Measurements from ENCODE around the gene GPR52. TPM values are rescaled to one million over a fixed set of nuclear protein-coding genes. Genes with fewer than 3 reads are reported as not detected.
A peak's percentile ranks its signal among the peaks of the same experiment; 100 is the strongest.

Gene GPR52
- total and polyA plus RNA-seq, 2 of the 13 experiments (the other 11 are each of a cell fraction or from before 2014, with no cell fraction given) = 0.25 to 1.5 TPM

- H3K79me2 ChIP-seq (ENCODE audit: insufficient read depth, low read length) = no peaks in the 10 kb centered on the region
- DNase-seq (ENCODE audit: low spot score) = no peak
- intact Hi-C loops (cut with micrococcal nuclease; ENCODE audit: unreplicated experiment) = no loop called here
- in situ Hi-C loops (cut with HindIII; ENCODE audit: extremely low pct_ligation_motif_present, low pct_unique_long_range_greater_than_20kb) = no loop called here
- H3K27ac ChIP-seq (ENCODE audit: extremely low read length, insufficient read depth, low read length) = no peak overlapping the region
- no peaks in the 10 kb centered on the region for H3K4me1 ChIP-seq (ENCODE audit: insufficient read depth, low read length)
- BruUV-seq (replicated peaks) = no TSS peak
- H3K9ac ChIP-seq (ENCODE audit: insufficient read depth, low read depth, low read length) = no peak overlapping the region
- H3K27me3 ChIP-seq (ENCODE audit: control insufficient read depth in 1 of 2, insufficient read depth in 2 of 2, low read length in 2 of 2) = no peaks in the 10 kb centered on the region
- no peak overlapping the region for H2AFZ ChIP-seq (ENCODE audit: low read length)
- no peaks in the 10 kb centered on the region for H3K9me3 ChIP-seq (ENCODE audit: low read length)
- no peaks in the 10 kb centered on the region for H3K36me3 ChIP-seq (replicated peaks in 1 of 2; ENCODE audit: control insufficient read depth in 1 of 2, insufficient read depth in 2 of 2, low read length in 2 of 2)
- no peak overlapping the region for H3K4me2 ChIP-seq (ENCODE audit: low read depth, low read length)
- ChIA-PET CTCF (ENCODE audit: low intra/inter-chr PET ratio, low total read pairs) (no interaction called here), POLR2A (no interaction called here)
- FAIRE-seq = no peak
- H4K20me1 ChIP-seq (ENCODE audit: insufficient read depth, low read length) = no peaks in the 10 kb centered on the region
- no peak overlapping the region for H3K4me3 ChIP-seq (replicated peaks in 1 of 3; ENCODE audit: insufficient read depth in 1 of 3, low read depth in 2 of 3, low read length in 3 of 3)
- TF ChIP-seq RCOR2 (CRISPR knock-in tag; IDR thresholded peaks at IDR 0.05) (no peak), CENPX (CRISPR knock-in tag; IDR thresholded peaks at IDR 0.05) (no peak), MEIS1 (CRISPR knock-in tag; IDR thresholded peaks at IDR 0.05; ENCODE audit: borderline replicate concordance) (no peak), ONECUT2 (CRISPR knock-in tag; IDR thresholded peaks at IDR 0.05) (no peak), PITX1 (CRISPR knock-in tag; IDR thresholded peaks at IDR 0.05) (no peak), MAFK (conservative IDR thresholded peaks at IDR 0.05 in 1 of 2, IDR thresholded peaks at IDR 0.05 in 1 of 2; ENCODE audit: low read length in 2 of 2) (peak; percentile 34 to 44; a peak in 3 of 4 replicates), MAFF (IDR thresholded peaks at IDR 0.05; ENCODE audit: low read depth, low read length) (peak; percentile 33; the same call in 1 of the 2 replicates), U2AF2 (IDR thresholded peaks at IDR 0.05; ENCODE audit: low read depth, low read length) (no peak)
- no peak for ATAC-seq
Measured at GRCh38 chr1:174445351-174445750, 2.4 kb upstream of the GPR52 start.

DNA sequence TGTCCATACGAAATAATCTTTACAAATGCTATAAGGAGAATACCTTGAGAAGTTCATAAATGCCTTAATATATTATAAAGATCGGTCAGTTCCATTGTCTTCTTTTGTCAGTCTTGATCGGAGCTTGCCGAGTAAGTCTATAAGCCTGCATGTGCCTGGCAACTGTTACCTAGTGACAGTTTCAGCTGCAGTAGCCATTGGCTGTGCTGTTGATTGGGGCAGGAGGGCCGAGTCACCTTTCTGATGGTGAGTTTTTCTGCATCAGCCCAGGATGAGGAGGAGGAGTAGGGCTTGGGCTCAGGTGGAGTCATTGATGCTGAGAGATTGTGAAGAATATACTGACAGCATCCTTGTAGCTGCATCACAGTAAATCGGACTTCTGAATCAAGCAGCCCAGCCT is 1.9 kb upstream of the GPR52 start:
- ChIA-PET CTCF (ENCODE audit: low intra/inter-chr PET ratio, low total read pairs) (no interaction called here), POLR2A (no interaction called here)
- no peak for ATAC-seq
- Histone ChIP-seq H3K9ac (ENCODE audit: insufficient read depth, low read depth, low read length) (no peak overlapping the region), H3K4me2 (ENCODE audit: low read depth, low read length) (no peak overlapping the region), H3K36me3 (replicated peaks in 1 of 2; ENCODE audit: control insufficient read depth in 1 of 2, insufficient read depth in 2 of 2, low read length in 2 of 2) (no peaks in the 10 kb centered on the region), H3K9me3 (ENCODE audit: low read length) (no peaks in the 10 kb centered on the region), H3K79me2 (ENCODE audit: insufficient read depth, low read length) (no peaks in the 10 kb centered on the region), H2AFZ (ENCODE audit: low read length) (no peak overlapping the region), H4K20me1 (ENCODE audit: insufficient read depth, low read length) (no peaks in the 10 kb centered on the region), H3K4me1 (ENCODE audit: insufficient read depth, low read length) (no peaks in the 10 kb centered on the region), H3K4me3 (replicated peaks in 1 of 3; ENCODE audit: insufficient read depth in 1 of 3, low read depth in 2 of 3, low read length in 3 of 3) (no peak overlapping the region), H3K27me3 (ENCODE audit: control insufficient read depth in 1 of 2, insufficient read depth in 2 of 2, low read length in 2 of 2) (no peaks in the 10 kb centered on the region), H3K27ac (ENCODE audit: extremely low read length, insufficient read depth, low read length) (no peak overlapping the region)
- in situ Hi-C loops (cut with HindIII; ENCODE audit: extremely low pct_ligation_motif_present, low pct_unique_long_range_greater_than_20kb) (no loop called here), intact Hi-C loops (cut with micrococcal nuclease; ENCODE audit: unreplicated experiment) (no loop called here)
- no peak for DNase-seq (ENCODE audit: low spot score)
- 89% methylated on average over 6 of the region's 6 CpGs for WGBS (ENCODE audit: low lambda C conversion rate)
- no TSS peak for BruUV-seq (replicated peaks)
- FAIRE-seq = no peak
- no peak for TF ChIP-seq ZNF629 (CRISPR knock-in tag; conservative IDR thresholded peaks at IDR 0.05)
- no peak for TF ChIP-seq NCOA5 (CRISPR knock-in tag; IDR thresholded peaks at IDR 0.05)
- TF ChIP-seq TP53 (CRISPR knock-in tag; conservative IDR thresholded peaks at IDR 0.05) = no peak
- TF ChIP-seq ZBTB39 (CRISPR knock-in tag; IDR thresholded peaks at IDR 0.05) = no peak
- no peak for TF ChIP-seq NR1H2 (CRISPR knock-in tag; IDR thresholded peaks at IDR 0.05; ENCODE audit: borderline replicate concordance, low read depth)
- TF ChIP-seq, protein P1, sequence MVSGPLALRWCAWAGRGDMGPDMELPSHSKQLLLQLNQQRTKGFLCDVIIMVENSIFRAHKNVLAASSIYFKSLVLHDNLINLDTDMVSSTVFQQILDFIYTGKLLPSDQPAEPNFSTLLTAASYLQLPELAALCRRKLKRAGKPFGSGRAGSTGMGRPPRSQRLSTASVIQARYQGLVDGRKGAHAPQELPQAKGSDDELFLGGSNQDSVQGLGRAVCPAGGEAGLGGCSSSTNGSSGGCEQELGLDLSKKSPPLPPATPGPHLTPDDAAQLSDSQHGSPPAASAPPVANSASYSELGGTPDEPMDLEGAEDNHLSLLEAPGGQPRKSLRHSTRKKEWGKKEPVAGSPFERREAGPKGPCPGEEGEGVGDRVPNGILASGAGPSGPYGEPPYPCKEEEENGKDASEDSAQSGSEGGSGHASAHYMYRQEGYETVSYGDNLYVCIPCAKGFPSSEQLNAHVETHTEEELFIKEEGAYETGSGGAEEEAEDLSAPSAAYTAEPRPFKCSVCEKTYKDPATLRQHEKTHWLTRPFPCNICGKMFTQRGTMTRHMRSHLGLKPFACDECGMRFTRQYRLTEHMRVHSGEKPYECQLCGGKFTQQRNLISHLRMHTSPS (CRISPR knock-in tag; IDR thresholded peaks at IDR 0.05; ENCODE audit: low read depth) = no peak
- TF ChIP-seq, protein P2, sequence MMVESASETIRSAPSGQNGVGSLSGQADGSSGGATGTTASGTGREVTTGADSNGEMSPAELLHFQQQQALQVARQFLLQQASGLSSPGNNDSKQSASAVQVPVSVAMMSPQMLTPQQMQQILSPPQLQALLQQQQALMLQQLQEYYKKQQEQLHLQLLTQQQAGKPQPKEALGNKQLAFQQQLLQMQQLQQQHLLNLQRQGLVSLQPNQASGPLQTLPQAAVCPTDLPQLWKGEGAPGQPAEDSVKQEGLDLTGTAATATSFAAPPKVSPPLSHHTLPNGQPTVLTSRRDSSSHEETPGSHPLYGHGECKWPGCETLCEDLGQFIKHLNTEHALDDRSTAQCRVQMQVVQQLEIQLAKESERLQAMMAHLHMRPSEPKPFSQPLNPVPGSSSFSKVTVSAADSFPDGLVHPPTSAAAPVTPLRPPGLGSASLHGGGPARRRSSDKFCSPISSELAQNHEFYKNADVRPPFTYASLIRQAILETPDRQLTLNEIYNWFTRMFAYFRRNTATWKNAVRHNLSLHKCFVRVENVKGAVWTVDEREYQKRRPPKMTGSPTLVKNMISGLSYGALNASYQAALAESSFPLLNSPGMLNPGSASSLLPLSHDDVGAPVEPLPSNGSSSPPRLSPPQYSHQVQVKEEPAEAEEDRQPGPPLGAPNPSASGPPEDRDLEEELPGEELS (CRISPR knock-in tag; IDR thresholded peaks at IDR 0.05) = no peak
